Measurements from ENCODE around the gene SZT2. TPM values are rescaled to one million over a fixed set of nuclear protein-coding genes. Genes with fewer than 3 reads are reported as not detected.

SZT2 gene
- total RNA-seq, 1 experiment from 2014 or later = 71.6 TPM

DNA sequence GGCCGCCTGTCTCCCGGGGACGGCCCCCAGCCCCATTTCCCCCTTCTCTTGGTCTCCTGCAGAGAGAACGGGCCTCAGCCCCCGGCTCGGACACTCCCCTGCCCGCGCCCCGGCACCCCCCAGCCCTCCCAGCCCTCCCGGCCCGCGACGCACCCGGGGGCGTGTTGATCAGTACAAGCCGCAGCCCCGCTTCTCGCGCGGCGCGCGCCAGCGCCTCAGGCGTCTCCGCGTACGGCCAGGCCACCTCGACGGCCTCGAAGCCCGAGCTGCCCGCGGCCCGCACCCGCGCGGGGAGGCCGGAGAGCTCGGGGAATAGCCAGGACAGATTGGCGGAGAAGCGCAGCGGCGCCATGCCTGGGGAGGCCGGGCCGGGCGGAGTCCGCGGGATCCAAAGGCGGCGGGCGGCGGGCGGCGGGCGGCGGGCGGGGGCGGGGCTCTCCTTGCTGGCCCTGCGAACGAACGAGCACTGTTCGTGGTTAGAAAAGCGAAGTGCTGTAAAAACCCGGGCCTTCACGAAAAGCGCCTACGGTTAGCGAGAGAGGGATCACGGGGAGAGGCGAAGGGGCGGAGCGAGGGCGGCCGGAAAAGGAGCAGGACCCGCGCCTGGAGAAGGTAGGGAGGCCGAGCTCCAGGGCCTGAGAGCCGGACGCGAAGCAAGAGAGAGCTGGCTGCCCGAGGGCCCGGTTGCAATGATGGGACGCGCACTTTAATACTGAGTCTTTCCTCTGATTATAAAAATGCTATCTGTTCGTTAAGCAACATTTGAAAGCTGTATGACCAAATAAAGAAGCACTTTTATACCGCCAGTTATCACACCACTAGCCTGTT, 64.0 kb downstream of the SZT2 start, which contains the start of gene HYI:
TSS of gene HYI (minus strand) at position 490 of the 828 bp plus-strand sequence. CDS start at position 352, 138 bp downstream.
- BruUV-seq (replicated peaks) = no TSS peak
- Histone ChIP-seq H3K4me3 (peak within 1 kb of the TSS; percentile 71), H3K4me2 (peak within 1 kb of the TSS; percentile 97), H3K27ac (peak within 1 kb of the TSS; percentile 70), H3K27me3 (ENCODE audit: insufficient read depth, low read depth) (no peaks in the 10 kb centered on the region), H4K20me1 (ENCODE audit: insufficient read depth) (no peaks in the 10 kb centered on the region), H2AFZ (peak within 1 kb of the TSS; percentile 73), H3K9me3 (ENCODE audit: insufficient read depth, low read depth) (no peaks in the 10 kb centered on the region), H3F3A (ENCODE audit: insufficient read depth, low read depth) (peaks cover 28% of the 10 kb centered on the region), H3K4me1 (replicated peaks; ENCODE audit: insufficient read depth) (peaks cover 11% of the 10 kb centered on the region), H3K9me2 (ENCODE audit: insufficient read depth) (no peaks in the 10 kb centered on the region), H3K79me2 (ENCODE audit: low read depth) (0 out of 2 replicates have a peak, but pooled peaks cover 4% of the 10 kb centered on the region), H3K36me3 (ENCODE audit: low read depth) (peaks cover 11% of the 10 kb centered on the region; the same call in 1 of the 2 replicates)
- POLR2A ChIA-PET (ENCODE audit: unreplicated experiment) = interaction anchor here (0.6 to 1.1 kb wide), 9 partner anchors 9 to 770 kb away, joined by 3 to 8 read pairs (median 4); no protein-coding TSS in a partner anchor
- DNase-seq = peak; percentile 75 to 84
- intact Hi-C loops (cut with micrococcal nuclease; ENCODE audit: unreplicated experiment) = loop anchor here (1.0 to 10.0 kb wide), 2 partner anchors 73 to 581 kb away; partner anchors contain the start of gene SLC6A9
- TF ChIP-seq EZH2 (IDR thresholded peaks at IDR 0.05; ENCODE audit: low read depth) = no peak
- TF ChIP-seq, protein P1, sequence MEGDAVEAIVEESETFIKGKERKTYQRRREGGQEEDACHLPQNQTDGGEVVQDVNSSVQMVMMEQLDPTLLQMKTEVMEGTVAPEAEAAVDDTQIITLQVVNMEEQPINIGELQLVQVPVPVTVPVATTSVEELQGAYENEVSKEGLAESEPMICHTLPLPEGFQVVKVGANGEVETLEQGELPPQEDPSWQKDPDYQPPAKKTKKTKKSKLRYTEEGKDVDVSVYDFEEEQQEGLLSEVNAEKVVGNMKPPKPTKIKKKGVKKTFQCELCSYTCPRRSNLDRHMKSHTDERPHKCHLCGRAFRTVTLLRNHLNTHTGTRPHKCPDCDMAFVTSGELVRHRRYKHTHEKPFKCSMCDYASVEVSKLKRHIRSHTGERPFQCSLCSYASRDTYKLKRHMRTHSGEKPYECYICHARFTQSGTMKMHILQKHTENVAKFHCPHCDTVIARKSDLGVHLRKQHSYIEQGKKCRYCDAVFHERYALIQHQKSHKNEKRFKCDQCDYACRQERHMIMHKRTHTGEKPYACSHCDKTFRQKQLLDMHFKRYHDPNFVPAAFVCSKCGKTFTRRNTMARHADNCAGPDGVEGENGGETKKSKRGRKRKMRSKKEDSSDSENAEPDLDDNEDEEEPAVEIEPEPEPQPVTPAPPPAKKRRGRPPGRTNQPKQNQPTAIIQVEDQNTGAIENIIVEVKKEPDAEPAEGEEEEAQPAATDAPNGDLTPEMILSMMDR (conservative IDR thresholded peaks at IDR 0.05) = no peak
- CTCF ChIA-PET = interaction anchor here (0.5 to 0.7 kb wide), 4 partner anchors 26 to 337 kb away, joined by 3 to 8 read pairs (median 5); partner anchors contain the start of gene PTPRF

DNA sequence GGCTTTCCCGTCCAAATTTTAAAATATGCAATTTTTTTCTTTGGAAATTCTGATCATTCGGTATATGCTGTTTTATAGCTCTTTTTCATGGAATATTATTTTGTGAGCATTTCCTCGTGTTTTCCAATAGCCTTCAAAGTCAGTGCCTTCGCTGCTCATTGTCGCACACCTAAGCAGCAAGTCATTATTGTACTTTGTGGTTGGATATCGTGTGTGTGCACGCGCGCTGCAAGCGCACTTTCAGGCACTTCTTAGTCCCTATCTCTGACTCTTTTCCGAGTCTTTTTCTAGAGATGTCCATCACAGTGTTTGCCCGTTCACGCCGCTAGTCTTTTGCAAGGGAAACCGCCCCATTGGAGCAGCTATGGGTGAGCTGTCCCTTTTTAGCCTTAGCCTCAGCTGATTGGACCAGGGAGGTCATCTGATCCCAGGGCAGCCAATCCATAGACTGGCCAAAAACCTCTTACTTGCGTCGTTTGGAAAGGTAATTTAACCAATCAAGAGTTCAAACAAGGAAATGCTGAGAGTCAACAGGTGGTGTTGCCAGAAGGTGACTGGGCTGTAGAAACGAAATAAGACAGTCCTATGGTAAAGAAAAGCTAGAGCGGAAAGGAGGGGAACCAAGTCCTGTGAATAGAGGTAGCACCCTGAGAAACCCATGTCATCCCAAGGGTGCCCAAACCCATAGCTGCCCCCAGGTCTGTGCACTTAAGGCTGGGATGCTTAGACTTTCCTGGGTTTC, 64.7 kb downstream of the SZT2 start:
- 0 out of 2 replicates have a peak, but pooled peaks cover 4% of the 10 kb centered on the region for H3K79me2 ChIP-seq (ENCODE audit: low read depth)
- H3K4me3 ChIP-seq = peak overlapping the region; percentile 71
- no peaks in the 10 kb centered on the region for H3K9me2 ChIP-seq (ENCODE audit: insufficient read depth)
- H3K36me3 ChIP-seq (ENCODE audit: low read depth) = peaks cover 4% of the 10 kb centered on the region; the same call in 1 of the 2 replicates
- peak overlapping the region; percentile 70 for H3K27ac ChIP-seq
- peak; percentile 77 to 89 for DNase-seq
- BruUV-seq (replicated peaks) = TSS peak; percentile 50
- ChIA-PET CTCF (interaction anchor here (0.6 kb wide), 1 partner anchor 26 kb away, joined by 3 read pairs; no protein-coding TSS in a partner anchor), POLR2A (ENCODE audit: unreplicated experiment) (interaction anchor here (0.6 to 1.1 kb wide), 10 partner anchors 8 to 494 kb away, joined by 3 to 8 read pairs (median 5); no protein-coding TSS in a partner anchor)
- peak overlapping the region; percentile 97 for H3K4me2 ChIP-seq
- H4K20me1 ChIP-seq (ENCODE audit: insufficient read depth) = no peaks in the 10 kb centered on the region
- H3K4me1 ChIP-seq (replicated peaks; ENCODE audit: insufficient read depth) = peaks cover 11% of the 10 kb centered on the region
- H3K27me3 ChIP-seq (ENCODE audit: insufficient read depth, low read depth) = no peaks in the 10 kb centered on the region
- TF ChIP-seq, protein P1 (conservative IDR thresholded peaks at IDR 0.05) = no peak
- TF ChIP-seq EZH2 (IDR thresholded peaks at IDR 0.05; ENCODE audit: low read depth) = no peak
- intact Hi-C loops (cut with micrococcal nuclease; ENCODE audit: unreplicated experiment) = loop anchor here (1.0 to 10.0 kb wide), 2 partner anchors 72 to 580 kb away; partner anchors contain the start of gene SLC6A9
- peaks cover 28% of the 10 kb centered on the region for H3F3A ChIP-seq (ENCODE audit: insufficient read depth, low read depth)
- H3K9me3 ChIP-seq (ENCODE audit: insufficient read depth, low read depth) = no peaks in the 10 kb centered on the region
- H2AFZ ChIP-seq = peak overlapping the region; percentile 73
